Stimulated activated naive CD8-positive, alpha-beta T cell treated with anti-CD3 and anti-CD28 coated beads, Interleukin-15, Interleukin-2, amounts not matched to agents 100 ng/mL and 50 ng/mL, for 24 hours (primary cell): ENCODE measurements around the gene CEP295NL.
"Not testable (repeated sequence)": the region's sequence is repeated elsewhere in the genome, so short reads cannot be mapped to it uniquely, and the experiment has no call there.

Experiments
- H3K27ac Mint-ChIP-seq: one replicate; pipeline ENCODE4 v1.8.0; 2021; ENCODE audit warnings: mild to moderate bottlenecking, mixed read lengths
- H3K27me3 Mint-ChIP-seq: one replicate; pipeline ENCODE4 v1.8.0; 2021; ENCODE audit warnings: mixed read lengths
- H3K36me3 Mint-ChIP-seq: one replicate; pipeline ENCODE4 v1.8.0; 2021; ENCODE audit warnings: low read depth, mixed read lengths
- H3K4me1 Mint-ChIP-seq: one replicate; pipeline ENCODE4 v1.8.0; 2021; ENCODE audit warnings: low read depth, mixed read lengths
- H3K4me3 Mint-ChIP-seq: one replicate; pipeline ENCODE4 v1.8.0; 2021; ENCODE audit warnings: mild to moderate bottlenecking, mixed read lengths
- H3K9me3 Mint-ChIP-seq: one replicate; pipeline ENCODE4 v1.8.0; 2021; ENCODE audit warnings: mixed read lengths

Gene CEP295NL

DNA sequence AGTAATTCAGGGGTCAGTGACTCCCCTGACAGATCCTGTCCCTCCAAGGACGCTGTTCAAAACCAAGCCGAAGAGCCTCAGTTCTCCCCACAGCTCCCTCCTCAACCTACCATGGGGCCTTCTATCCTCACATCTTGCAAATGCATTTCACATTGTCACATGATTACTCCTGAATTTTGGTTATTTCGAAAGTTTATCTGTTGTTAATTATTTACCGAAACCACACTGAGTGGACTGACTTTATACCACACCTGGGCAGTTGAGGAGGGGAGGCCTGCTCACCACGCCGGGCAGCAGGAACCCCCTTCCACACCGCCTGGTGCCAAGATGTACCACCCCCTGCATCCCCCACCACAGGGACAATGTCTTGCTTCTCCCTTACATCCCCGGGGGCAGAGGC lies 17.5 kb upstream of the CEP295NL start:
- Mint-ChIP-seq H3K36me3 (no peaks in the 10 kb centered on the region), H3K9me3 (no peaks in the 10 kb centered on the region), H3K27ac (no peak overlapping the region), H3K4me1 (peaks cover 33% of the 10 kb centered on the region), H3K27me3 (no peaks in the 10 kb centered on the region), H3K4me3 (no peak overlapping the region)

DNA sequence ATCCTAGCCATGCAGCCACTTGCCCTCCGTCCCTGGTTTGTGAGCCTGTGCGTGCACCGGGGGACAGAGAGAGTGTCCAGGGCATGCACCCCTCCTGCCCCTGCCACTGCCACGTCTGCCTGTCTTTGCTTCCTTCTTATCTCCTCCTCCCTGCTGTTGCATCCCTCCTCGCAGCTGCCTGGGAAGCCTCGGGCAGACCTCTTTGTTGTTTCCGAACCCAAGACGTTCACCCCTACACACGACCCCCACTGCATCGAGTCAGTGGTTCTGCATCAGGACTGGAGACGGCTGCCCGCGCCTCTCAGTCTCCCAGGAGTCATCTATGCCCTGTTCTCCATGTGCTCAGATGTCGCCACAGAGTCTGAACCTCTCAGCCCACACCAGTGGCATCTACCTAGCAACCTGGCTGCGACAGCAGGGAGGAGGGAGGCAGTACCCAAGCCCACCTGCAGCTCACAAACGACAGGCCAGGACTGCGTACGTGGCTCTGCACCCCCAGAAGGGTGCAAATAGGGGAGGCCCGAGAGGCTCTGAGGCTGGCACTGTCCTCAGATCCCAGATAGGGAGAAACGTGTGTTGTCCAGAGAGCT lies 17.0 kb upstream of the CEP295NL start:
- Mint-ChIP-seq H3K9me3 (no peaks in the 10 kb centered on the region), H3K36me3 (no peaks in the 10 kb centered on the region), H3K4me1 (peaks cover 33% of the 10 kb centered on the region), H3K27me3 (no peaks in the 10 kb centered on the region), H3K27ac (no peak overlapping the region), H3K4me3 (no peak overlapping the region)

DNA sequence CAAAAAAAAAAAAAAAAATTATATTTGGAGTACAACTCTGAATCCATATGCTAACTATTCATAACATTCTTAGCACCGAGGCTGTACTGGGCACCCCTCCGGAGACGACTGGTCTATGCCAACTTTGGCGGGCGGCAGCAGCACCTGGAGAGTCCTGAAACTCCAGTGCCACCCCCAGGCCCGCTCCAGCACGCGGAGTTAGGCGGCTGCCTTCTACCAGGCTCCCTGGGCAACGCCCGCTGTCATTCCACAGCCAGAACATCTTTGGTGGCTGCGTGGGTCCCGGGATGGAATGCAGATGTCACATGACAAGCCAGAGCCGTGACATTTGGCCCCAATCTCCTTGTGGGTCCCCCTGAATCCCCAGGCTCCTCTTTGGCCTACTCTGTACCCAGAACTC lies 16.0 kb upstream of the CEP295NL start:
- Mint-ChIP-seq H3K9me3 (no peaks in the 10 kb centered on the region), H3K27ac (no peak overlapping the region), H3K27me3 (no peaks in the 10 kb centered on the region), H3K36me3 (no peaks in the 10 kb centered on the region), H3K4me3 (no peak overlapping the region), H3K4me1 (peaks cover 33% of the 10 kb centered on the region)

DNA sequence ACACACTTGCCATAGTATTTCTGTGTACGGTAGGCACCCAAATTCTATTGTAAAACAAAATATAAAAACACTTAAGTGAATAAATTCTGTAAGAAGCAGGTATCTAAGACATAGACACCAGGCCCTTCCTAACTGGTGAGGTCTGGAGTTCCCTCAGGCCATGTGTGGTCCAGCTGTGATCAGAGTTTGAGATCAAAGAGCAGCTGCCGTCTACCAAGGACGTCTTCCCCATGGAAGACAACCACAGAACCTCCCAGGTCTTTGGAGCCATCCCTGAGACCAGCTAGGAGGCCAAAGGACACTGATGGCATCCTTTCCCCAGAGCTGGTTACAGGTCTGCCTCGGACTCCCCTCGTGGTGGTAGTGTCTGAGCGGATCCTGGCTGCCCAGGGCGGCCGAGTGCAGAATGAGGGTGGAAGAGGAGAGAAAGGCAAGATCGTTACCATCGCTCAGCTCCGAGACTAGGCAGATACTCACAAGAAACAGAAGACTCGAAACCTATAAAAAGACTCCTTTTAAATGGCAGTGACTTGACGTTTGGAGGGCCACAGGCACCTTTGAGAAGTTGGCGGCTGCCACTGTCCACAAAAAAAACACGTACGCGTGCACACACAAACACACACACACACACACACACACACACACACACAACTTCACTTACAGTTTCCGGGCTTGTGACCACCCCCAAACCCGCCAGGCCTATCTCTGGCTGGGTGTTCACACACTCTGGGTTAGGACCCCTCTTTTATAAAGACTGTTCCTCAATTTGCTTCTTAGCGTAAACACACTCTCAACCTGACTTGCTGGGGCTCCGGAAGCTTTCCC lies 14.7 kb upstream of the CEP295NL start:
- no peak overlapping the region for H3K4me3 Mint-ChIP-seq
- H3K4me1 Mint-ChIP-seq: peaks cover 22% of the 10 kb centered on the region
- H3K27ac Mint-ChIP-seq: no peak overlapping the region
- no peaks in the 10 kb centered on the region for H3K27me3 Mint-ChIP-seq
- no peaks in the 10 kb centered on the region for H3K36me3 Mint-ChIP-seq
- no peaks in the 10 kb centered on the region for H3K9me3 Mint-ChIP-seq

DNA sequence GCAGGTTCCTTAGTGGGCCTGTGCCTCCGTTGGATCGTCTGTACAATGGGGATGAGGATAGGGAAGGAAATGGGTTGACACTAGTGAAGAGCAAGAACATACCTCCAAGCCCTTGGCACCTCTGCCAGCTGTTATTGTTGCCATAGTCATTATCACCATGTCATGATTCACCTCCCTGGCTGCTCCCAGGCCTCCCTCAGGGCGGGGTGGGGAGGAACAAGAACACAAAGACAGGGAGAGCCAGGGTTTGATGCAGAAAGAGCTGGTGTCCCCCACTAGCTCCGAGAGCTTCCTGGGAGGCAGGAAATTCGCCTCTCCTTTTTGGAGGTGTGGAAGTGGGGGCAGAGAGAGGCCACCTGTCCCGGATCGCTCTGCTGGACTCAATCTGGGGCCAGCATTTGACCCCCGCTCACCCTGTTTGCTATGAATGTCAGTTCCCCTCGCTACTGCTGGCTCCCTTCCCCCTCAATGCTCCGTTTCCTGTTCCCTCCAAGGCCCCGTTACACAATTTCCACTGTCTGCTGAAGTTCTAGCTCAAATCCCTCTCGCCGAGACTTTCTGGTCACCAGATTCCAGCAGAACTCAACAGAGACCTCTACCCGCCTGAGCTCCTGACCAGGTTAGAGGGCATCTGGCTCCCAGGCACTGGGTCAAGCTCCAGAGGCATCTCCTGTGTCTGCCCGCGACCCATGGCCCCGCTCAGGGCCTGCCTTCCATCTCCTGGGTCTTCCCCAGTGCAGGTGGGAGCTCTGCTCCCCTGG lies 13.1 kb upstream of the CEP295NL start:
- Mint-ChIP-seq H3K4me1 (peaks cover 20% of the 10 kb centered on the region), H3K27me3 (no peaks in the 10 kb centered on the region)

DNA sequence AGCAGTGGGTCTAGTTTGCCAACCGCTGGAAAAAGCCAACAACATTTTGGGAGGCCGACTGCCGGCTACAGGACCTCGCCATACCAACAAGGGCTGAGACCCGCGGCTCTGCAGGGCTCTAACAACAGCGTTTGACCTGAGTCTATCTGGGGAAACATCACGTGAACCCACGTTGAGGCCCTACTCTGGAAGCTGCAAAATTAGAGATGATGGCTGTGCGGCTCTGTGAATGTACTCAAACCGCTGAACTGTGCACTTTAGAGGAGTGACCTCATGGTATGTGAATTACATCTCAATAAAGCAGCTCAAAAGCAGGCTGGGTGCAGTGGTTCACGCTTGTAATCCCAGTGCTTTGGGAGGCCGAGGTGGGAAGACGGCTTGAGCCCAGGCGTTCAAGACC lies 10.1 kb upstream of the CEP295NL start:
- Mint-ChIP-seq H3K27me3 (no peaks in the 10 kb centered on the region), H3K4me1 (peaks cover 20% of the 10 kb centered on the region), H3K9me3 (no peaks in the 10 kb centered on the region), H3K27ac (no peak overlapping the region), H3K36me3 (no peaks in the 10 kb centered on the region), H3K4me3 (no peak overlapping the region)

More for the DNA sequence above, 13.1 kb upstream of the CEP295NL start:
- Mint-ChIP-seq H3K9me3 (no peaks in the 10 kb centered on the region), H3K27ac (peak overlapping the region; percentile 83), H3K36me3 (no peaks in the 10 kb centered on the region), H3K4me3 (peak overlapping the region; percentile 71)

DNA sequence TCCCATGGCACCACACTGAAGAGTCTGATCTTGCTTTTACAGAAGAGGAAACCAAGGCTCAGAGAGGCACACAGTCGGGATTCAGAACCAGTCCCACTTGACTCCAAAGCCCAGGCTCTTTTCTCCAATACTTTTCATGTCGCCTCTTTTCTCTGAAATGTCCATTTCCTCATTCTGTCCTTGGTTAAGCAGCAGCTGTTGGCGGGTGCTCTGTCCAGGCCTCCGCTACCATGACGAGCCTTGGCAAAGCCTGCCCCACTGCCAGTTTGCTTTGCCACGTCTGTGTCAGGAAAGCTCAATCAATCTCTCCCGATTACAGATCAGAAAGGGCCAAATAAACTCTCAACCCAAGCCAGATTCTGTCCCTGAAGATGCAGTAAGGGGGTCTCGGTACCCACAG lies 9.1 kb upstream of the CEP295NL start:
- Mint-ChIP-seq H3K27ac (no peak overlapping the region), H3K4me3 (no peak overlapping the region), H3K27me3 (no peaks in the 10 kb centered on the region), H3K9me3 (no peaks in the 10 kb centered on the region), H3K36me3 (no peaks in the 10 kb centered on the region), H3K4me1 (peaks cover 13% of the 10 kb centered on the region)

DNA sequence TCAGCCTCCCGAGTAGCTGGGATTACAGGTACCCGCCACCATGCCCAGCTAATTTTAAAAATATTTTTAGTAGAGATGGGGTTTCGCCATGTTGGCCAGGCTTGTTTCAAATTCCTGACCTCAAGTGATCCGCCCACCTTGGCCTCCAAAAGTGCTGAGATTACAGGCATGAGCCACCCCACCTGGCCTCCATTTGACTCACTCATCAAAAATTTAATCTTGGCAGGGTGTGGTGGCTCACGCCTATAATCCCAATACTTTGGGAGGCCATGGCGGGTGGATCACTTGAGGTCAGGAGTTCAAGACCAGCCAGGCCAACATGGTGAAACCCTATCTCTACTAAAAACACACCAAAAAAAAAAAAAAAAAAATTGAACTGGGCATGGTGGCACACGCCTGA lies 8.5 kb upstream of the CEP295NL start:
- H3K9me3 Mint-ChIP-seq, H3K4me3 Mint-ChIP-seq, H3K27ac Mint-ChIP-seq, H3K36me3 Mint-ChIP-seq, H3K27me3 Mint-ChIP-seq, H3K4me1 Mint-ChIP-seq: not testable (repeated sequence)

DNA sequence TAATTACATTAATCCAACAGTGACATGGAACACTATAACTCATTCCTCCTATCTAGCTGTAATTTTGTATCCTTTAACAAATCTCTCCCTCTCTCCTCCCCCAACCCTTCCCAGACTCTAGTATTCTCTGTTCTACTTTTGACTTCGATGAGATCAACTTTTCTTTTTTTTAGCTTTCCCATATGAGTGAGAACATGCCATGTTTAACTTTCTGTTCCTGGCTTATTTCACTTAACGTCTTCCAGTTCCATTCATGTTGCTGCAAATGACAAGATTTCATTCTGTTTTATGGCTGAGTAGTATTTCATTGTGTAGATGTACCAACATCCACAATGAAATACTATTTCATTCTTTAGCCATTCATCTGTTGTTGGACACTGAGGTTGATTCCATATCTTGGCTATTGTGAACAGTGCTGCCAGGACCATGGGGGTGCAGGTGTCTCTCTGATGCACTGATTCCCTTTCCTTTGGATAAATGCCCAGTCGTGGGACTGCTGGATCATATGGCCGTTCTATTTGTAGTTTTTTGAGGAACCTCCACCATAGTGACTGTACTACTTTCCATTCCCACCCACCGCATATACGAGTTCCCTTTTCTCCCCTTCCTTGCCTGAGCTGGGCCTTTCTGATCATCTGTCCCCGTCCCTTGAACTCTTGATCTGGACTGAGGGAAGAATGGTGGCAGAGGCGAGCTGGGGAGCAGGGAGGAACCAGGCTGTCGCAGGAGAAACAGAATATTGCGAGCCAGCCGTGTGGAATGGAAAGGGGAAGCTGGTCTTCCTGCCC lies 7.7 kb upstream of the CEP295NL start:
- Mint-ChIP-seq H3K36me3 (no peaks in the 10 kb centered on the region), H3K4me3 (no peak overlapping the region), H3K27me3 (no peaks in the 10 kb centered on the region), H3K4me1 (peaks cover 1% of the 10 kb centered on the region), H3K27ac (peak overlapping the region; percentile 1), H3K9me3 (no peaks in the 10 kb centered on the region)

DNA sequence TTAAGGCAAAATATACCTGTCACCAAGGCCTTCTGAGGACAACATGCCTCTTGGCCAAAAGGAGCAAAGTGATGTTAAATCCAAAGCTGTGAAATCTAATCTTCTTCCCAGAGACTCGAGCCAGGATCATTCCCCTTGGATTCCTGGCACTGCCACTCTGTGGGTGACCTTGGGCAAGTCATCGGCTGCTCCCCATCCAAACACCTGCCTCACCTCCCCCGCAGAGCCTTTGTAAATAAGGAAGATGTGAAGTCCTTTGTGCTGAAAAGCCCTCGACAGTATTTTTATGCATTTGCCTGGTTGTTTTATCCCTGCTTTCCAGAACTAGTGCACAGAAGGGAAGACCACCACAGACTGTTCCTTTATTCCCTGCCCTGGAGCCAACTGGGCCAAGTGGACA lies 5.4 kb upstream of the CEP295NL start:
- Mint-ChIP-seq H3K4me3 (no peak overlapping the region), H3K4me1 (peaks cover 5% of the 10 kb centered on the region), H3K27ac (no peak overlapping the region)

DNA sequence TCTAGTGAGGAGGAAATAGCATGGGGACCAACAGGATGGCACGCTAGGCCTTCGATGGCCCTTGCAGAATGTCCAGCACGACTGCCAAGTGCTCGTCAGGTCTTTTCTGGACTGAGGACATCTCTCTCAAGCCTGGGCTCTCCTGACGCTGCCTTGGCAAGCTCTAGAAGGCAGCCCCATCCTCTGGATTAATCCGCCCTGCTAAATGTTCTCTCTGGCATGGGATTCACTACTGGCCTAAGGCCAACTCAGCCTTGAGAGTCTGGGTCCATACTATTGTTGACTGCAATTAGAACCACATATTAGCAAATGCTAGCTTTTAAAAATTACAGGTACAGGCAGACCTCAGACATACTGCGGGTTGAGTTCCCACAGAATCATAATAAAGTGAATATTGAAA lies 2.5 kb upstream of the CEP295NL start:
- H3K4me1 Mint-ChIP-seq: peaks cover 12% of the 10 kb centered on the region
- H3K27me3 Mint-ChIP-seq: no peaks in the 10 kb centered on the region
- no peak overlapping the region for H3K4me3 Mint-ChIP-seq
- H3K27ac Mint-ChIP-seq: no peak overlapping the region
- H3K9me3 Mint-ChIP-seq: no peaks in the 10 kb centered on the region
- H3K36me3 Mint-ChIP-seq: no peaks in the 10 kb centered on the region

More for the DNA sequence above, 5.4 kb upstream of the CEP295NL start:
- H3K36me3 Mint-ChIP-seq: no peaks in the 10 kb centered on the region
- H3K27me3 Mint-ChIP-seq: no peaks in the 10 kb centered on the region
- H3K9me3 Mint-ChIP-seq: no peaks in the 10 kb centered on the region

DNA sequence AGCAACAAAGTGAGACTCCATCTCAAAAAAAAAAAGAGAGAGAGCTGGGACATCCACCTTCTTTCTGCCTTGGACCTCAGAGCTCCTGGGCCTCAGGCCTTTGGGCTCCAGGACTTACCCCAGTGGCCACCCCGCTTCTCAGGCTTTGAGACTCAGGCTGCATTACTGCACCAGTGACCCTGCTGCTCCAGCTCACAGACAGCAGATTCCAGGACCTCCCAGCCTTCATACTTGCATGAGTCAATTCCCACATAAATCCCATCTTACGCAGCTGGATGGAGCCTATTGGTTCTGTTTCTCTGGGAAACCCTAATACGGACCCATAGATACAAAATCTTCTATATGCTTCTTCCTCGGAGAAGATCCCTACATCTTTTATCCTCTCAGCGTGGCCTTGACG lies 2.1 kb upstream of the CEP295NL start:
- peaks cover 12% of the 10 kb centered on the region for H3K4me1 Mint-ChIP-seq
- H3K9me3 Mint-ChIP-seq: no peaks in the 10 kb centered on the region
- no peak overlapping the region for H3K4me3 Mint-ChIP-seq
- H3K27ac Mint-ChIP-seq: no peak overlapping the region
- H3K36me3 Mint-ChIP-seq: no peaks in the 10 kb centered on the region
- no peaks in the 10 kb centered on the region for H3K27me3 Mint-ChIP-seq

DNA sequence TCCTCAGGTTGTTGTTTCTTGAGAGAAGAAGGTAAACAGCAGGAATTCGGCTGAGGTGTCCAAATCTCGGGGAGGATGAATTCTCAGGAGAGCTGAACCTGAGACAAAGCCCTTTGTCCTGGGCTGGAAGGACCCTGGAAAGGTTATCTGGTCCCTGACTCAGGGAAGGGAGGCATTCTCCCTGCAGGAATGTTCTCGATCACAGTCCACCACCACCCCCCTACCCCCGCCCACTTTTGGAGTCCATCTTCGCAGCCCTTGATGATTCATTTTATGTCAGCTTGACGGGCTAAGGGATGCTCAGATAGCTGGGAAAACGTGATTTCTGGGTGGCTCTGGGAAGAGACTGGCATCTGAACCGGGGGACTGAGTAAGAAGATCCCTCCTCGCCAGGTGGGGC lies 1.4 kb upstream of the CEP295NL start:
- Mint-ChIP-seq H3K27ac (no peak overlapping the region), H3K4me1 (peaks cover 12% of the 10 kb centered on the region)

DNA sequence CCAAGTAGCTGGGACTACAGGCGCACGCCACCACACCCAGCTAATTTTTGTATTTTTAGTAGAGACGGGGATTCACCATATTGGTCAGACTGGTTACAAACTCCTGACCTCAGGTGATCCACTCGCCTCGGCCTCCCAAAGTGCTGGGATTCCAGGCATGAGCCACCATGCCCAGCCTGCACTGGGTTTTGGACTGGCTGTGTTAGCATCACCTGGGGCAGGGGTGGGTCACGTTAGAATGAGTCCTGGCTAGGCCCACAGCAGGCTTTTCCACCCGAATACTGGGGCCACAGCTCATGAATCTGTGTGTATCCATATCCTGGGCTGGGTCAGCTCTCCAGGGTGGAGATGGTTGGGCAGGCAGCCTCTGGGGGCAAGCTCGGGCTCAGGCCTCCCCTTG lies 770 bp downstream of the CEP295NL start:
- H3K9me3 Mint-ChIP-seq, H3K36me3 Mint-ChIP-seq, H3K4me3 Mint-ChIP-seq, H3K27ac Mint-ChIP-seq, H3K27me3 Mint-ChIP-seq: not testable (repeated sequence)
- peaks cover 12% of the 10 kb centered on the region for H3K4me1 Mint-ChIP-seq

More for the DNA sequence above, 1.4 kb upstream of the CEP295NL start:
- H3K36me3 Mint-ChIP-seq: no peaks in the 10 kb centered on the region
- H3K9me3 Mint-ChIP-seq: no peaks in the 10 kb centered on the region
- no peak overlapping the region for H3K4me3 Mint-ChIP-seq
- no peaks in the 10 kb centered on the region for H3K27me3 Mint-ChIP-seq

DNA sequence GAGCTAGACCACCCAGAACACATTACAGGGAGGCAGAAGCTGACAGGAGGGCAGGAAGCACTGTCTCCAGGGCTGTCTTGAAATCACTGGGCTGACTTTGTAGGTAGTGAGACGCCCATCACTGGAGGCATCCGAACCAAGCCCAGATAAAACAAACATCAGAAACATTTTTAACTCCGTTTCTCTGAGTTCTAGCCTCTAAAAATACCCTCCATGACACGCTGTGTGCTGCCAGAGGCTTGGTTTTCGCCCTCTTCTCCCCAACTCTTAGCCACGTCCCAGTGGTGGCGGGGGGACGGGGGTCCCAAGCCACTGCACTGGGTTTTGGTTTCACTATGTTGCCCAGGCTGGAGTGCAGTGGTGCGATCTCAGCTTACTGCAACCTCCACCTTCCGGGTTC lies 1.2 kb downstream of the CEP295NL start:
- H3K36me3 Mint-ChIP-seq: no peaks in the 10 kb centered on the region
- no peaks in the 10 kb centered on the region for H3K9me3 Mint-ChIP-seq
- H3K27ac Mint-ChIP-seq: no peak overlapping the region
- no peak overlapping the region for H3K4me3 Mint-ChIP-seq
- H3K27me3 Mint-ChIP-seq: no peaks in the 10 kb centered on the region
- H3K4me1 Mint-ChIP-seq: peaks cover 12% of the 10 kb centered on the region
